ENCODE measurements around the gene ACTN4.

DNA sequence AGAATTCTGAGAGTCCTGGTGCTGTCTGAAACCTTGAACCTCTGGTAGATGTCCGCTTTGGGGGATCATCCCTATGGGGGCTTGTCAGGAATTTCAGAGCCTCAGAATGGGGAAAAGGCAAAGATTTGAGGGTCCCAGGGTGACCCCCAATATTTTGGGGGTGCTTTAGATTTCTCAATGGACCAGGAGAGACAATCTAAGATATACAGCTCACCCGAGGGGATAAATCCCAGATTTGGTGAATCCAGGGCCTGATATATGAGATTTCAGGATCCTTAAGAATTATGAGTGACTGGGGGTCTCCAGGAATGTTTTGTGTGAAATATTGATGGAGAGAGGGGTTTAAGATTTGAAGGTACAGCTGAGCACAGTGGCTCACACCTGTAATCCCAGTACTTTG lies 93.5 kb downstream of the ACTN4 start:
- no peak for TF ChIP-seq EZH2 (IDR thresholded peaks at IDR 0.05)
- TF ChIP-seq POLR2AphosphoS5 (IDR thresholded peaks at IDR 0.05; ENCODE audit: borderline replicate concordance, low read depth, low read length), result no peak
- TF ChIP-seq FOXP2 (optimal IDR thresholded peaks at IDR 0.05; ENCODE audit: control extremely low read depth, extremely low read length, insufficient read depth), result no peak

Measured in SK-N-MC (cell line).